PC-3 (cell line): ENCODE data around the gene NDUFA11.

ENCODE experiments used
- CTCF ChIP-seq: fragments of 300-600 bp; sonication (generic); conservative IDR thresholded peaks from 2 replicates; pipeline ENCODE4 v1.5.1; 2017; ENCODE audit warnings: antibody characterized with exemption, low read depth, mild to moderate bottlenecking, low read length
- EZH2 ChIP-seq: fragments of 300-600 bp; sonication (generic); IDR thresholded peaks from one replicate; pipeline ENCODE4 v1.6.1; 2017; ENCODE audit warnings: antibody characterized with exemption, mild to moderate bottlenecking, low read length; ENCODE audit not compliant: unreplicated experiment
- EZH2phosphoT487 ChIP-seq: fragments of 300-600 bp; sonication (generic); IDR thresholded peaks from 2 replicates; pipeline ENCODE4 v1.6.1; 2018; ENCODE audit warnings: mild to moderate bottlenecking, antibody characterized with exemption, low read length, borderline replicate concordance

GRCh38 chr19:5931251-5931650 is 27.7 kb upstream of the NDUFA11 start:
- TF ChIP-seq CTCF: no peak
- TF ChIP-seq EZH2phosphoT487: no peak
- TF ChIP-seq EZH2: no peak
